Measurements from ENCODE around the gene GSTO1.

Gene GSTO1

DNA sequence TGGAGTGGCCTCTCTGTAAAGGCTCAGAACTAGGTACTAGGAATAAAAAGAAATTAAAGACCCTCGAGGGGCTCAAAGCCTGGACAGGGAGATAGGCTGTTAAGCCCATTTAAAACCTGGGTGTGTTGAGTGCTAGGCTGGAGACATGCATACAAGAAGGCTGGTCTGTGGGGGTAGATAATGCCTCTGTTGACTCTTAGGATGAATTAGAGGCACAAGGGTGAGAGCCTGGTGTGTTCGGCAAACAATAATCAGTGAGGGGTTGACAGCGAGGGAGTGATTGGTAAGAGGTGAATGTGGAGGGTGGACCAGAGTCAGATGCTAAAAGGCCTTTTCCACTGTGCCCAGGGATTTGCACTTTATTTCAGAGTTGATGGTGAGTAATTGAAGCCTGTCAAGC lies 27.0 kb downstream of the GSTO1 start:
- no peak overlapping the region for H3K27ac ChIP-seq (ENCODE audit: low read length)
- no peak overlapping the region for H3K4me2 ChIP-seq (ENCODE audit: low read length)
- H3K9me3 ChIP-seq (ENCODE audit: insufficient read depth, low read length), result no peaks in the 10 kb centered on the region
- H3K4me3 ChIP-seq (ENCODE audit: low read length), result no peak overlapping the region
- no peak for TF ChIP-seq CTCF (IDR thresholded peaks at IDR 0.05; ENCODE audit: low read depth, low read length)
- TF ChIP-seq EZH2phosphoT487 (IDR thresholded peaks at IDR 0.05; ENCODE audit: low read depth), result no peak
- H3K27me3 ChIP-seq (ENCODE audit: low read depth, low read length), result no peaks in the 10 kb centered on the region
- no peaks in the 10 kb centered on the region for H3K79me2 ChIP-seq (ENCODE audit: low read length)
- no peaks in the 10 kb centered on the region for H4K20me1 ChIP-seq (ENCODE audit: insufficient read depth, low read length)
- no peak overlapping the region for H3K9ac ChIP-seq (ENCODE audit: low read length)
- H3K4me1 ChIP-seq (ENCODE audit: low read length), result no peaks in the 10 kb centered on the region
- H3K36me3 ChIP-seq (replicated peaks; ENCODE audit: low read depth, low read length), result no peaks in the 10 kb centered on the region
- H2AFZ ChIP-seq (ENCODE audit: low read depth, low read length), result no peak overlapping the region

DNA sequence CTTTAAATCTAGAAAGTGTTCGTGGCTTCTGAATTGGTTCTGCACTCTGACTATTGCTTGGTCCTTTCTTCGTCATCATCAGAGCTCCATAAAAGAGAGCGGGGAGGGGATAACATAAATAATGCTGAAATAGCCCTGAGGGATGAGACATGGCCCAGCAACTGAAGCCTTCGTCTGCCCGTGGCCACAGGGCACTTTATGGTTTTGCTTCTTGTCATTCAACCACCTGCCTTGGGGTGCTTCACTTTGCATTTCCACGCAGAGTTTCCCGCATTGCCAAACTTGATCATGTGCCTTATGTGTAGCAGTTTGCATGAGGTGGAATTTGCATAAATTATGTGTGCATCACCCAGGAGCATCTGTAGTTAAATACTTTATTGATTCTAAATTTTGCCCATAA lies 30.2 kb downstream of the GSTO1 start:
- H3K4me1 ChIP-seq (ENCODE audit: low read length), result no peaks in the 10 kb centered on the region

GRCh38 chr10:104286939-104287338 lies 32.2 kb downstream of the GSTO1 start:
- no peak for TF ChIP-seq EZH2phosphoT487 (IDR thresholded peaks at IDR 0.05; ENCODE audit: low read depth)
- TF ChIP-seq CTCF (IDR thresholded peaks at IDR 0.05; ENCODE audit: low read depth, low read length), result no peak
- Histone ChIP-seq H3K9ac (ENCODE audit: low read length) (no peak overlapping the region), H3K9me3 (ENCODE audit: insufficient read depth, low read length) (no peaks in the 10 kb centered on the region), H3K36me3 (replicated peaks; ENCODE audit: low read depth, low read length) (no peaks in the 10 kb centered on the region), H3K27ac (ENCODE audit: low read length) (no peak overlapping the region), H4K20me1 (ENCODE audit: insufficient read depth, low read length) (no peaks in the 10 kb centered on the region), H3K4me2 (ENCODE audit: low read length) (no peak overlapping the region), H2AFZ (ENCODE audit: low read depth, low read length) (no peak overlapping the region), H3K27me3 (ENCODE audit: low read depth, low read length) (peaks cover 11% of the 10 kb centered on the region; the same call in 1 of the 2 replicates), H3K79me2 (ENCODE audit: low read length) (no peaks in the 10 kb centered on the region), H3K4me1 (ENCODE audit: low read length) (peaks cover 7% of the 10 kb centered on the region), H3K4me3 (ENCODE audit: low read length) (no peak overlapping the region)

More for the DNA sequence above, 30.2 kb downstream of the GSTO1 start:
- no peaks in the 10 kb centered on the region for H3K79me2 ChIP-seq (ENCODE audit: low read length)
- no peak overlapping the region for H3K27ac ChIP-seq (ENCODE audit: low read length)
- no peak overlapping the region for H3K4me3 ChIP-seq (ENCODE audit: low read length)
- no peak overlapping the region for H3K4me2 ChIP-seq (ENCODE audit: low read length)
- H3K36me3 ChIP-seq (replicated peaks; ENCODE audit: low read depth, low read length), result no peaks in the 10 kb centered on the region
- H3K27me3 ChIP-seq (ENCODE audit: low read depth, low read length), result peaks cover 11% of the 10 kb centered on the region; the same call in 1 of the 2 replicates
- H3K9ac ChIP-seq (ENCODE audit: low read length), result no peak overlapping the region
- no peaks in the 10 kb centered on the region for H4K20me1 ChIP-seq (ENCODE audit: insufficient read depth, low read length)
- H3K9me3 ChIP-seq (ENCODE audit: insufficient read depth, low read length), result no peaks in the 10 kb centered on the region
- no peak overlapping the region for H2AFZ ChIP-seq (ENCODE audit: low read depth, low read length)
- TF ChIP-seq EZH2phosphoT487 (IDR thresholded peaks at IDR 0.05; ENCODE audit: low read depth) (no peak), CTCF (IDR thresholded peaks at IDR 0.05; ENCODE audit: low read depth, low read length) (no peak)

DNA sequence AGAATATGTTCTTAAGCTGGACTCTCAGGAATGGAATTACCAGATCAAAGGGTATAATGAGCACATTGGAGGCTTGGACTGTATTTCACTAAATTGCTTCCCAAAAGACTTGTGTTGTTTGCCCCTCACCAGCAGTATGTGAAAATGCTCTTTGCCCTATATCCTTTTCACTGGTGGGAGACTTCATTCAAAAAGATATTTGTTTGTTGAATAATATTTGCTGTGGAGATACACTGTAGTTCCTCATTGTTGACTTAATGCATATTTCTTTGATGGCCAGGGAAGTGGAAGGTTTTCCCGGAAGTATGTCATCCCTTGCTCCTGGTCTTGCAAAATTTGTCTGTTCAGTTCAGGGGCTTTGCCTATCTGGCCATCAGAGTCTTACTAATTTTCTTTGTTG lies 33.7 kb downstream of the GSTO1 start:
- no peaks in the 10 kb centered on the region for H3K79me2 ChIP-seq (ENCODE audit: low read length)
- H3K9ac ChIP-seq (ENCODE audit: low read length), result no peak overlapping the region

More for the DNA sequence above, 33.7 kb downstream of the GSTO1 start:
- Histone ChIP-seq H3K9me3 (ENCODE audit: insufficient read depth, low read length) (no peaks in the 10 kb centered on the region), H2AFZ (ENCODE audit: low read depth, low read length) (no peak overlapping the region), H3K27ac (ENCODE audit: low read length) (no peak overlapping the region), H3K27me3 (ENCODE audit: low read depth, low read length) (peaks cover 11% of the 10 kb centered on the region; the same call in 1 of the 2 replicates), H3K4me2 (ENCODE audit: low read length) (no peak overlapping the region), H3K36me3 (replicated peaks; ENCODE audit: low read depth, low read length) (no peaks in the 10 kb centered on the region), H4K20me1 (ENCODE audit: insufficient read depth, low read length) (no peaks in the 10 kb centered on the region), H3K4me1 (ENCODE audit: low read length) (peaks cover 12% of the 10 kb centered on the region), H3K4me3 (ENCODE audit: low read length) (no peak overlapping the region)
- no peak for TF ChIP-seq EZH2phosphoT487 (IDR thresholded peaks at IDR 0.05; ENCODE audit: low read depth)
- TF ChIP-seq CTCF (IDR thresholded peaks at IDR 0.05; ENCODE audit: low read depth, low read length), result no peak

All from OCI-LY3 (cell line).